ENCODE results near the gene FAM20A.

DNA sequence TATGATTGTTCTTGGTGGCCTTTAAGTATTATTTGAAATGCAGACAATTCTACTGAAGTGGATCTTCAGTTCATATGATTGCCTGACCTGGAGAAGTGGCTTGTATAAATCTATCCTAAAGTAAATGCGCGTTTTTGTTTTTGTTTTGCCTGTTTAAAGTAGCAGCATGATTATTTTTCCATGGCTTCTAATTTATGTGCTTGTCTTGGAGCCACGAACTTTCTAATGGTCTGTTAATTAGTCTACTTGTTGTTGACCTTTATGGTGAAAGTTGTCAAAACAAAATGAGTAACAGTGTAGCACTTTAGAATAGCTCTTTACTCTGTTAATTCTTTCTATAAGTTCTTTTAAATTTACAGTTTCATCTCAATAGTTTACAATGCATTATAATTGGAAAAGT lies 87.2 kb downstream of the FAM20A start:
- TF ChIP-seq EZH2 (IDR thresholded peaks at IDR 0.05), result no peak
- no peak for TF ChIP-seq POLR2AphosphoS5 (IDR thresholded peaks at IDR 0.05; ENCODE audit: borderline replicate concordance, low read depth, low read length)
